ENCODE measurements around the gene LCP1. TPM values are rescaled to one million over a fixed set of nuclear protein-coding genes. Genes with fewer than 3 reads are reported as not detected.

The LCP1 gene
- total and polyA plus RNA-seq, 9 of the 15 experiments (the other 6 are each of a cell fraction or from before 2014, with no cell fraction given) = 83.0 to 255 (median 163) TPM

DNA sequence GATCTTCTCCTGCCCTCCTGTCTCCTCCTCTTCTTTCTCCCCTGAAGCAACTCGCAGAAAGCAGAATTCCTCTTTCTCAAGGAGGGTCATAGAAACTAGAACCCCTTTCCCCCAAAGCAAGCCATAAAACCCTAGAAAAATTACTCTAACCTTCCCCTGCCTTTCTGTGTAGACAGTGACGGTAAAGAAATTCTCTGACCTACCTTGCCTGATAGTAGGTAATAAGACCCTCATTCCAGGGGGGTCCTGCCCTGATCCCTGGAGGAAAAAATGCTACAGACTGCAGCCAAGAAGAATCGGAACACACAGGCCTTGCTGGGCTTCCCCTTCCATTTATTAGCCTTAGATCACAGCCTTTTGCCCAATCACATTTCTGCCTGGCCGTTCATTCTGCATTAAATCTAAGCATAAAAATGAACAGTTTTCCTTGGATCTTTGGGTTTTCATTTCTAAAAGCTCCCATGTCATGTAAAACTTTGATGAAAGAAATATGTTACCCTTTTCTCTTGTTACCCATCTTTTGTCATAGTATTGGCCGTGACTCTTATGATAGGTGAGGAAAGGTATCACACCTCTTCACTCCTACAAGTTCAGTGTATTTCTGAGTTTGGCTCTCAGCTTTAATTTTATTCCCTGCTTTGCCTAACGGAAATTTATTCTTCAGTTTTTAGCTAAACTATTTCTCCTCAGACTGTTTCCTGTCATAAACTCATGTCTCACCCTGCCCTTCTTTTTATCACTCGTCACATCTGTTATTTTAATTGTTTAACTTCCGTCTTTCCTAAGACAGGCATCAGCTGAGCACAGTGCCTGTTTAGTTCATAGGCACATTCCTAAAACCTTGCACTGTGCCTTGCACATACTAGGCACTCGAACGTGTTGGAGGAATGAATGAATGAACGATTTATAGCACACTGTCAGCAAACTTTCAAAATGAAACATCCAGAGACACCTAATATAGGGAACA lies 56.7 kb downstream of the LCP1 start:
- ATAC-seq (peak; percentile 68), DNase-seq (ENCODE audit: extremely low read depth in 1 of 4, low spot score in 3 of 4) (peak in 2 of 4 experiments; percentile 25 to 49), FAIRE-seq (peak; percentile 58)
- intact Hi-C loops (cut with micrococcal nuclease) (loop anchor here (5.0 kb wide), 1 partner anchor 73 kb away; the partner anchor contains the start of gene ZC3H13), in situ Hi-C loops (cut with MboI) (no loop called here)
- 21% methylated on average over 11 of the region's 11 CpGs for WGBS (ENCODE audit: insufficient coverage, low coverage, missing lambda C conversion rate)
- H3K9ac ChIP-seq (ENCODE audit: insufficient read depth in 1 of 2, low read depth in 2 of 2, low read length in 2 of 2) = no peak overlapping the region
- H3K9me3 ChIP-seq (replicated peaks; ENCODE audit: control insufficient read depth, insufficient read depth, low read depth, low read length) = no peaks in the 10 kb centered on the region
- peaks cover 38% of the 10 kb centered on the region; the same call in 2 of the 3 replicates for H3K36me3 ChIP-seq (ENCODE audit: control insufficient read depth, insufficient read depth, low read length)
- CTCF ChIA-PET (ENCODE audit: low intra/inter-chr PET ratio) = interaction anchor here (0.9 to 1.6 kb wide), 3 partner anchors 200 to 318 kb away, joined by 3 to 7 read pairs (median 3); no protein-coding TSS in a partner anchor
- no peak overlapping the region for H2AFZ ChIP-seq (ENCODE audit: low read depth, low read length)
- no peaks in the 10 kb centered on the region for H4K20me1 ChIP-seq (replicated peaks; ENCODE audit: control insufficient read depth, insufficient read depth, low read length)
- POLR2A ChIA-PET = interaction anchor here (1.0 kb wide), 1 partner anchor 16 kb away, joined by 3 read pairs; no protein-coding TSS in a partner anchor
- BruUV-seq (replicated peaks) = no TSS peak
- peaks cover 5 to 31% of the 10 kb centered on the region in 2 experiments; a peak in 4 of 5 replicates for H3K4me1 ChIP-seq (replicated peaks in 1 of 2; ENCODE audit: control insufficient read depth in 2 of 2, insufficient read depth in 2 of 2, low read length in 2 of 2)
- peak overlapping the region; percentile 17; the same call in 1 of the 3 replicates for H3K27ac ChIP-seq (ENCODE audit: extremely low read depth, low read depth, low read length)
- no peak overlapping the region for H3K4me3 ChIP-seq
- H3K4me2 ChIP-seq (ENCODE audit: insufficient read depth, low read length) = peak overlapping the region; percentile 20; the same call in 1 of the 2 replicates
- H3K9me1 ChIP-seq (ENCODE audit: control insufficient read depth, insufficient read depth, low read length) = no peaks in the 10 kb centered on the region
- H3K79me2 ChIP-seq (ENCODE audit: control insufficient read depth, insufficient read depth, low read length) = no peaks in the 10 kb centered on the region
- H3K27me3 ChIP-seq (ENCODE audit: control insufficient read depth in 2 of 2, insufficient read depth in 2 of 2, low read length in 2 of 2) = no peaks in the 10 kb centered on the region
- TF ChIP-seq ZNF699 (CRISPR knock-in tag; IDR thresholded peaks at IDR 0.05; ENCODE audit: insufficient replicate concordance) (no peak), SAFB (IDR thresholded peaks at IDR 0.05; ENCODE audit: borderline replicate concordance, low read depth, low read length) (no peak), GABPB1 (CRISPR knock-in tag; IDR thresholded peaks at IDR 0.05) (no peak), ARID2 (IDR thresholded peaks at IDR 0.05) (no peak), RBM17 (IDR thresholded peaks at IDR 0.05; ENCODE audit: borderline replicate concordance, low read depth, low read length) (no peak), MYC (IDR thresholded peaks at IDR 0.05; ENCODE audit: low read depth, low read length) (no peak), MYC (CRISPR knock-in tag; IDR thresholded peaks at IDR 0.05; ENCODE audit: borderline replicate concordance, low read depth) (no peak), TCF7L2 (IDR thresholded peaks at IDR 0.05; ENCODE audit: low read depth, low read length) (no peak), POLR2G (IDR thresholded peaks at IDR 0.05; ENCODE audit: low read depth, low read length) (no peak), BACH1 (tag; IDR thresholded peaks at IDR 0.05) (no peak), RNF2 (IDR thresholded peaks at IDR 0.05) (no peak)
- TF ChIP-seq, protein P1, sequence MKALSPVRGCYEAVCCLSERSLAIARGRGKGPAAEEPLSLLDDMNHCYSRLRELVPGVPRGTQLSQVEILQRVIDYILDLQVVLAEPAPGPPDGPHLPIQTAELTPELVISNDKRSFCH (CRISPR knock-in tag; IDR thresholded peaks at IDR 0.05) = no peak
- TF ChIP-seq, protein P1 (tag; IDR thresholded peaks at IDR 0.05) = no peak
- TF ChIP-seq, protein P2, sequence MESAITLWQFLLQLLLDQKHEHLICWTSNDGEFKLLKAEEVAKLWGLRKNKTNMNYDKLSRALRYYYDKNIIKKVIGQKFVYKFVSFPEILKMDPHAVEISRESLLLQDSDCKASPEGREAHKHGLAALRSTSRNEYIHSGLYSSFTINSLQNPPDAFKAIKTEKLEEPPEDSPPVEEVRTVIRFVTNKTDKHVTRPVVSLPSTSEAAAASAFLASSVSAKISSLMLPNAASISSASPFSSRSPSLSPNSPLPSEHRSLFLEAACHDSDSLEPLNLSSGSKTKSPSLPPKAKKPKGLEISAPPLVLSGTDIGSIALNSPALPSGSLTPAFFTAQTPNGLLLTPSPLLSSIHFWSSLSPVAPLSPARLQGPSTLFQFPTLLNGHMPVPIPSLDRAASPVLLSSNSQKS (CRISPR knock-in tag; IDR thresholded peaks at IDR 0.05) = no peak
- TF ChIP-seq, protein P3, sequence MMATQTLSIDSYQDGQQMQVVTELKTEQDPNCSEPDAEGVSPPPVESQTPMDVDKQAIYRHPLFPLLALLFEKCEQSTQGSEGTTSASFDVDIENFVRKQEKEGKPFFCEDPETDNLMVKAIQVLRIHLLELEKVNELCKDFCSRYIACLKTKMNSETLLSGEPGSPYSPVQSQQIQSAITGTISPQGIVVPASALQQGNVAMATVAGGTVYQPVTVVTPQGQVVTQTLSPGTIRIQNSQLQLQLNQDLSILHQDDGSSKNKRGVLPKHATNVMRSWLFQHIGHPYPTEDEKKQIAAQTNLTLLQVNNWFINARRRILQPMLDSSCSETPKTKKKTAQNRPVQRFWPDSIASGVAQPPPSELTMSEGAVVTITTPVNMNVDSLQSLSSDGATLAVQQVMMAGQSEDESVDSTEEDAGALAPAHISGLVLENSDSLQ (IDR thresholded peaks at IDR 0.05) = peak; percentile 44
- TF ChIP-seq, protein P4, sequence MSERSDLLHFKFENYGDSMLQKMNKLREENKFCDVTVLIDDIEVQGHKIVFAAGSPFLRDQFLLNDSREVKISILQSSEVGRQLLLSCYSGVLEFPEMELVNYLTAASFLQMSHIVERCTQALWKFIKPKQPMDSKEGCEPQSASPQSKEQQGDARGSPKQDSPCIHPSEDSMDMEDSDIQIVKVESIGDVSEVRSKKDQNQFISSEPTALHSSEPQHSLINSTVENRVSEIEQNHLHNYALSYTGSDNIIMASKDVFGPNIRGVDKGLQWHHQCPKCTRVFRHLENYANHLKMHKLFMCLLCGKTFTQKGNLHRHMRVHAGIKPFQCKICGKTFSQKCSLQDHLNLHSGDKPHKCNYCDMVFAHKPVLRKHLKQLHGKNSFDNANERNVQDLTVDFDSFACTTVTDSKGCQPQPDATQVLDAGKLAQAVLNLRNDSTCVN (CRISPR knock-in tag; IDR thresholded peaks at IDR 0.05) = no peak

Data from K562 (cell line).